Measurements from ENCODE around the gene CEACAM21. TPM values are rescaled to one million over a fixed set of nuclear protein-coding genes. Genes with fewer than 3 reads are reported as not detected.

Gene CEACAM21
- polyA plus RNA-seq, 2 of the 4 experiments (the other 2 are of a cell fraction), result not detected

GRCh38 chr19:41591951-41592562 is 16.1 kb downstream of the CEACAM21 start (continued):
- TF ChIP-seq ESRRA (IDR thresholded peaks at IDR 0.05; ENCODE audit: borderline replicate concordance, low read length), result no peak
- no peak for TF ChIP-seq TFCP2L1 (CRISPR knock-in tag; IDR thresholded peaks at IDR 0.05)
- no peak for TF ChIP-seq POLR2A (IDR thresholded peaks at IDR 0.05; ENCODE audit: low read length)

- FAIRE-seq, result peak; percentile 100
- POLR2A ChIA-PET, result no interaction called here
Observed at GRCh38 chr19:41595258-41595889, 19.4 kb downstream of the CEACAM21 start.

GRCh38 chr19:41595890-41596280 is 19.9 kb downstream of the CEACAM21 start:
- Histone ChIP-seq H3K4me2 (no peak overlapping the region), H3K4me3 (no peak overlapping the region), H3K4me1 (no peaks in the 10 kb centered on the region), H3K9me3 (0 out of 3 replicates have a peak, but pooled peaks cover 3% of the 10 kb centered on the region), H3K27ac (no peak overlapping the region)
- 0% methylated on average over 3 of the region's 3 CpGs for WGBS (ENCODE audit: missing lambda C conversion rate)
- ATAC-seq (no peak), DNase-seq (ENCODE audit: low read depth in 1 of 2, low spot score in 1 of 2) (no peak), FAIRE-seq (no peak)
- ChIA-PET POLR2A (no interaction called here), CTCF (interaction anchor here (0.6 to 46.4 kb wide), 26 partner anchors 12 to 936 kb away, joined by 3 to 1153 read pairs (median 4); partner anchors contain the start of genes CEACAM21 and ERICH4)
- TF ChIP-seq HES2 (IDR thresholded peaks at IDR 0.05), result no peak
- no peak for TF ChIP-seq PHF8 (IDR thresholded peaks at IDR 0.05; ENCODE audit: borderline replicate concordance, low read depth)
- TF ChIP-seq HOXB5 (CRISPR knock-in tag; IDR thresholded peaks at IDR 0.05), result no peak
- no peak for TF ChIP-seq MAX (IDR thresholded peaks at IDR 0.05)
- TF ChIP-seq CEBPB (IDR thresholded peaks at IDR 0.05), result no peak

More at GRCh38 chr19:41595258-41595889, 19.4 kb downstream of the CEACAM21 start:
- H3K4me1 ChIP-seq, result no peaks in the 10 kb centered on the region
- CTCF ChIA-PET, result interaction anchor here (0.6 to 46.4 kb wide), 27 partner anchors 12 to 935 kb away, joined by 3 to 1153 read pairs (median 4); partner anchors contain the start of genes CEACAM21 and ERICH4
- WGBS (ENCODE audit: missing lambda C conversion rate), result 24% methylated on average over 4 of the region's 4 CpGs
- no peak overlapping the region for H3K27ac ChIP-seq
- ATAC-seq (peak; percentile 71 to 91), DNase-seq (ENCODE audit: low read depth in 1 of 2, low spot score in 1 of 2) (peak; percentile 88 to 92)
- H3K4me3 ChIP-seq, result no peak overlapping the region
- H3K4me2 ChIP-seq, result no peak overlapping the region
- TF ChIP-seq EHF (CRISPR knock-in tag; IDR thresholded peaks at IDR 0.05) (no peak), ATOH8 (CRISPR knock-in tag; IDR thresholded peaks at IDR 0.05; ENCODE audit: low read depth) (no peak), CEBPB (IDR thresholded peaks at IDR 0.05) (peak; percentile 22 to 43; a peak in 2 of 4 replicates), CHD4 (IDR thresholded peaks at IDR 0.05; ENCODE audit: borderline replicate concordance) (no peak), EP300 (IDR thresholded peaks at IDR 0.05) (no peak), RAD21 (conservative IDR thresholded peaks at IDR 0.05 in 1 of 2, IDR thresholded peaks at IDR 0.05 in 1 of 2) (peak; percentile 57 to 77), BCL3 (IDR thresholded peaks at IDR 0.05) (peak; percentile 18; the same call in 1 of the 3 replicates), SMC3 (IDR thresholded peaks at IDR 0.05) (peak; percentile 40; the same call in 2 of the 3 replicates), CTCF (IDR thresholded peaks at IDR 0.05) (peak; percentile 89)
- 0 out of 3 replicates have a peak, but pooled peaks cover 3% of the 10 kb centered on the region for H3K9me3 ChIP-seq

Measured in A549 (cell line).